Measurements from ENCODE around the gene TSPOAP1.

The TSPOAP1 gene

DNA sequence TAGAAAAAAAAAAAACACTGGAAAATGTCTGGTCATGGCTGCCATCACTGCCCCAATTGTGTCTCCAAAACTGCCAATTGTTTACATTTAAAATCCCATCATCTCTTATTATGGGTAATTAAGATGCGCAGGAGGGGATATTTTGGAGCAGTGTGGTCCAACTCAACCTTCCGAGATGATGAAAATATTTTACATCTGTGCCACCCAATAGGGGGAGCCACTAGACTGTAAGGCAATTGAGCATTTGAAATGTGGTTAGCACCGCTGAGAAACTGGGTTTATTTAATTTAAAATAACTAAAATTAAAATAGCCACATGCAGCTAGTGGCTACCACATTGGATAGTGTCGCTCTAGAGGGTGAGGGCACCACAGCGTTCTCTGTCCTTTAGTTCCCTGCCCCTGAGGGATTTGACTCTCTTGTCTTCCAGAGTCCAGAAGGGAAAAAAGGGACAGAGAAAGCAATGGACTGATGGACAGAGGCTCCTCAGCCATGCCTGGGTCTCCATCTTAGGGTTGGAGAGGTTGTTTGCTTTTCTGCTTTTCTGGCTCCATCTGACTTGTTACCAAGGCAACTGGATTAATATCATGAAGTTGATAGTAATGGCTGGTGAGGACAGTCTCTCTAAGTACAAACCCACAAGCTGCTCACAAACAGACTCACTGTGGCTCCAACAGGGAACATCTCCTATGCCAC lies 51.3 kb downstream of the TSPOAP1 start:
- no peak for DNase-seq

DNA sequence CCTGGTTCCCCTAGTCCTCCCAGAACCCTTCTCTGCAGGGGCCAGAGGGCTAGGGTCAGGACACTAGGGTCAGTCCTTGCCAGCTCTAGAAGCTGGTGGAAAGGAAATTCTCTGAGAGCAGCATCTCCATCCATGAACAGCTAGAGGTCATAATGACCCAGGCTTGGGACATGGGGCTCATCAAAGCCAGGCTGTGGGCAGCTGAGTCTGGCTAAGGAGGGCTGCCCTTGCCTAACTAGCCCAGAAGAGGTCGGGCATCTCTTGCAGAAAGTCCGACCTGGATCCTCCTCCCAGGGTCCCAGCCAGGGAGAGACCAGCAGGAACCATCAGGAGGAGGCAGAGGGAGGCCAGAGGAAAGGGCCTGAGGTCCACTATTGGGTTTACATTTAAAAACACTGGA lies 52.2 kb downstream of the TSPOAP1 start:
- no peak for DNase-seq

DNA sequence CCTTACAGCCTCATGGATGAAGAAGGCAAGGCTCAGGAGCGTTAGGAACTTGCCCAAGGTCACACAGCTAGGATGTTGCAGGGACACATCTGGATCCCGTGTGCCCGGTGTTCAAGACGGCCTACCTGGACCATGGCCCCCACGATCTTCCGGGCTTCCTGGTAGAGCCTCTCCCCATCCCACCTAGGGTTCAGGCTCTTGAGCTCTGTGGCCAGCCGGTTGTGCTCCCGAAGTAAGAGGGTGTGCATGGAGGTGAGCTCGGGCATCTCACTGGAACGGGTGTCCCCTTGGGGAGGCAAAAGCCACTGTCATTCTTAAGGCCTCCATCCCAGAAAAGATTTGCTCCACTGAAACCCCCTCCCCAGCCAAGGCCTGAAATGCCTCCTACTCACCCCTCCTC lies 53.2 kb downstream of the TSPOAP1 start:
- DNase-seq = no peak

DNA sequence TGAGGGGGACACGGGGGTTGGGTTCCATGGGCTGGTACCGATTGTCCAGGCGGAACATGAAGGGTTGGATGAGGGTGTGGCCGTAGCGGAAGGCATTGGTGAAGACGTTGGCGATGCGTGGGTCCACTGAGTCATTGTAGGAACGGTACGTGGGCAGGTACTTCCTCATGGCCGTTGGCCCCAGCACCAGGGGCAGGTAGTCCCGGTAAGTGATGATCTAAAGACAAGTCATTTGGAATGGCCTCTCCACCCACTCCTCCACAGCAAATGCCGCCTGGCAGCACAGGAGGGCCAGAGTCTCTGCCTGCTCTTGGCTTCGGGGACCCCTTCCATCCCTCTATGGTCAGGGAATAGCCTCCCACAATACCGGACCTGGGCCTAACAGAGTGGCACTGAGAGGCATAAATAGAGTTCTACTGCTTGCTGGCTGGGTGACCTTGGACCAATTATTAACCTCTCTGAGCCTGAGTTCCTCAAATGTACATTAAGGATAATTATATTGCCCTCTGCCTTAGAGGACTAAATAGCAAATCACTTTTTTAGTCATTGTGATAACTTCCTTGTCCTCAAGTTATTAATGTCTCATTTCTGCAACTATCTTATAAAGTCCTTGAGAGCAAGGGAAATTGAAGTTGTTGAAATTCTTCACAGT lies 55.0 kb downstream of the TSPOAP1 start:
- no peak for DNase-seq

DNA sequence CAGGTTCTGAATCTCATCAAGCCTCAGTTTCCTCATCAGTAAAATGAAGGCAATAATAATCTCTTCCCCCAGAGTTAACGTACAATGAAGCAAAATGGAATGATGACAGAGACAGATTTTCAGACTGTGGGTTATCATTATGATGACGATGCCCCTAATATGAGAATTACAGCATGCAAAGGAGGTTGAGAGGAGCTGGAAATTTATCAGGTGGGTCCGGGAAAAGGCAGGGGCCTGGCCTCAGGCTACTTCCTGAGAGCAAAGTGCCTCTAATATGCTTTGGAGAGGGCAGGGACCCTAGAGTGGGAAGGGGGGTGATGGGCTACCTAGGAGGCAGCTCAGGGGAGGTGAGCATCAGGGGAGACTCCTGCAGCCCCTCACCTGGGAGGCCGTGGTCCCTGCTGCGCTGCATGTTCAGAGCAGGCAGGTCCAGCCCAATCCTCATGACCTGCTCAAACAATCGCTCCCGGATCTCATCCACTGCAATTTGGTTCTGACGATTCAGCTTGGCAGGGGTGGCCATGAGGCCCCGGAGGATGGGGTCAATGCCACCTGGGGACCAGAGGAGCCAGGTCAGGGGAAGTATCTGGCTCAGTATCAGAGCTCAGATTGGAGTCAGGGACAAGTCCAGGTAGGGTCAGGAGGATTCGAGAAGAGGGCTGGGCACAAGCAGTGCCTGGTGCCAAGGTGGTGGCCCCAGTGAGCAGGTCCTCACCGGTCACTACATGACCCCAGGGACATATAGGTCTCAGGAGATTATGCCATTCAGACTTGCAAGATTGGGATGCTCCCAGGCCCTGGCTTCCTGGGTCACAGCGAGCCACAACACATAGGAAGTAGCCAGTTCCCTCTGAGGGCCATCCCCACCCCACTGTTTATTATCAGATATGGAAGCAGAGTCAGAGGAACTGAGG lies 56.0 kb downstream of the TSPOAP1 start:
- no peak for DNase-seq

DNA sequence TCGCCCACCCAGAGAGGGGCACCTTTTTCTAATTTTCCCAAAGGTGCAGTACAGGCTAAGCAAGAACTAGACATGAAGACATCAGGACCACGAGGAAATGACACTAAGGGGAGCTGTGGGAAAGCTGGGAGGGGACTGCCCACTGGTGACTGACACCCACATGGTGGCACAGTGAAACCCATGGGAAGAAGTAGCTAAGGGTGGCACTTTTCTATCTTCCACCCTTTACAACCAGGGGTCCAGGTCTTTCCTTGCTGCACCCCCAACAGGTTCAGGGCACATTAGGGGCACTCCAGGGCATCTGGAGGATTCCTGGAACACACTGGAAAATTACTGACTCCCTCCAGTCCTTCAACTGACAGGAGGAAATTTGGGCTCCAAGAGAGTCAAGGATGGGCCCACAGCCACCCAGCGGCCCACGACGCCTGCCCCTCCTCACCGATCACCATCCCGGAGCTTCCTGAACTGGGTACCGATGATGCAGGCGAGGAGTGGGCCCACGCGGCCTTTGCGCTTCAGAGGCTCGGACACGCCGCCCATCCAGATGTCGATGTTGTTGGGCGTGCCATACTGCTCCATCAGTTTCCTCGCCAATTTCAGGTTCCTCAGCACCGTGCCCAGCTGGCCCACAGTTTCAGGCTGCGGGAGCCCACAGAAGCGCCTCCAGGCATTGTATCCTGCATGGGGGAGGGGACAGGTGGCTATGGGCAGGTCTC lies 57.2 kb downstream of the TSPOAP1 start:
- DNase-seq = no peak

DNA sequence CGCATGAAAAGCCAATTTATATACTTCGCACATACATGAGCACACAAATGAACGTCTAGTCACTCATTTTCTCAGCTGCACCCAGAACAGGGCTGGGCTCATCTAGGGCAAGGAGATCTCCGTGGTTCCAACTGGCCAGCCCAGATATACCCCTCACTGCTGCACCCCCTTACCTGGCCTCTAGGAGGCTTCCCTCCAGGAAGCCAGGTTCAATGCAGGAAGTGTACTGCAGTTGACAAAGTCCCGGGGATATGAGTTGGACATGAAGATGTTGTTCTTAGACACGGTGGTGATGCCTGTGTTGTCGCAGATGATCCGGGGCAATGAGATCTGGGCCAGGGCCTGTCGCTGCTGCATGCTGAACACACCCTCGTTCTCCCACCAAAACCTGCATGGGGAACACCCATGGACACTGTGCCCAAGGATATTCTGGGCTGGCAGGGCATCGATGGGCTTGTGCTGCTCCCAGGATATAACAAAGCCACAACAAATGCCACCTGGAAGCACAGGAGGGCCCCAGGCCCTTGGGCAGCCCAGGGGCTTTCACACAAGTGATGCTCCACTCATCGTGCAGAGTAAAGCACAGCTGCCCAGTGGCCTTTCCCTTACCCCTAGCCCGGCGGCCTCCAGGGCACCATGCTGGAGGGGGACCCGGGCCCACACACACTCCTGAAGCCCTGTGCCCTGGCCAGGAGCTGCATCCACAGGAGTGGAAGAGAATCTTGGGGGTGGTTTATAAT lies 57.9 kb downstream of the TSPOAP1 start:
- DNase-seq = no peak

DNA sequence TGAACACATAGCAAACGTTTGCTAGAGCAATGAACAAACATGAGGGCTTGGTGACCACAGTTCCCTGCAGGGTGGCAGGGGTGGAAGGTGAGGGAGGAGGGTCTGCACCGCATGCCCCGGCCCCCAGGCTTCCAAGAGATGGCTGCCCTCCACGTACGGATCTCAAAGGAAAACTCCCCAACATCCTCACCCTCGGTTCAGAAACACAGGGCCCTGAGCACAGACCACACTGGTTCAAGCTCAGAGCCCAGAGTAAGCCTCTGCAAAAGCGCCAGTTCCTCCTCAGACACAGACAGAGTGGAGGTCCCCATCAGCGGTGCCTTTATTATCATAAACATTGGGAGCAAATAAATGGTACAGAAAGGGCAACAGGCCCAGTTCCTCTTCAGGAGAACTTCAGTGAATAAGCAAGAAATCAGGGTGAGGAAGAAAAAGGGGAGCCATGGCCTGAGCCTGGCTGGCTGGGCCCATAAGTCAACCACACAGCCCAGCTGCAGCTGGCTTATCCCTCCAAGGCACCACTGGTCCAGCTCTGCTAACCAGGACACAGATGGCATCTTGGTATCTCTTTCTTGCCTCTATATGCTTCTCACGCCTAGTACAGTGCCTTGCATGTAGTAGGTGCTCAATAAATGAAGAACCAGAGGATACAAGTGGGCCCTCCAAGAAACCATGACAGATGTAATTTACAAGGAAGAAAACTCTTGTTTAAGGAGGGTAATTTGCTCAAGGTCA lies 58.9 kb downstream of the TSPOAP1 start:
- no peak for DNase-seq

DNA sequence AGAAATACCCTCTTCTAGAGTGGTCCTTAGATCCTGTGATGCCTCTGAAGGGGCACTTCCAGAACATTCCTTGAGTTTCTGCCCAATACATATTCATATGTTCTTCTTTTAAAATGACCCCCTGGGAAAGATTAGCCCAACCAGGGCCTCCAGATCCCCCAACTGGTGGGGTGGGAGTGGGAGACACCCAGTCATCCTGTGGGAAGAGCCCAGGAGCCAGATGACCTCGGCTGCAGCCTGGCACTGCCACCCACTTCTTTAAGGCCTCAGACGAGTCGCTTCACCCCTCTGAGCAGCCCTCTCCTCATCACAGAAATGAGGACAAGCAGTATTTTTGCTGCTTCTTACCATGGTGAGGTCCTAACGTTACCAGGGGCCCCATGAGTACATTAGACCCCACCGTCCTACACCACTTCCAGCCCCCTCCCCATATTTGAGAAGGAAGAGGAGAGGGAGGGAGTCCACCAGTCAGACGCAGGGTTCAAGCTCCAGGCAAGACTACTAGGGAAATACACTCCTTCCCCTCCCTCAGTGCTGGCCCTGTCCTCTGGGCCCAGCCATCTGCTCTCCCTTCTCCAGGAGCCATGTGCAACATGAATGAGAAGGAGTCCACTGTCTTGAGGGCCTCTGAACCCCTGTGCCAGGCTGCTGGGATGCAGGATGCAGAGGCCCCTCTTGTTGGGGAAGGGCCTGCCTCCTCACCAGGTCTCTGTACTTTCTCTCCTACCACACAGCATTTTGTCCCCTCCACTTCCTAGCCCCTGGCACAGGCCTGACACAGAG lies 59.6 kb downstream of the TSPOAP1 start:
- DNase-seq = no peak

DNA sequence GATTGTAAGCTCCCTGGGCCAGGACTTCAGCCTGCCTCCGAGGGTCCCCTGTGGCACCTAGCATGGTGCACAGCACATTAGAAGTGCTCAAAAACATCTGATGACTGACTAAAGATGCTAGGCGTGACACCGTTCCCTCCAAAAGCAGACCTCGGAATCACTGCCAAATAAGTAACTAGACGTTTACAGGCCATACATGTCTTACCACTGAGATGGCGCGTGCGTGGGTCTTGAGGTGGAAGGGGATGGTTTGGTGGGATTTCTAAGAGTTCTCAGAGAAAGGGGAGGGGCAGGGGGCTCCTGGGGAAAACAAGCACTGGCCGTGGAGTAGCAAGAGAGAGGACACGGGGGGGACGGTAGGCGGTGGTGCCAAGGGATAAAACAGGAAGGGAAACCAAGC lies 60.3 kb downstream of the TSPOAP1 start:
- DNase-seq = no peak

DNA sequence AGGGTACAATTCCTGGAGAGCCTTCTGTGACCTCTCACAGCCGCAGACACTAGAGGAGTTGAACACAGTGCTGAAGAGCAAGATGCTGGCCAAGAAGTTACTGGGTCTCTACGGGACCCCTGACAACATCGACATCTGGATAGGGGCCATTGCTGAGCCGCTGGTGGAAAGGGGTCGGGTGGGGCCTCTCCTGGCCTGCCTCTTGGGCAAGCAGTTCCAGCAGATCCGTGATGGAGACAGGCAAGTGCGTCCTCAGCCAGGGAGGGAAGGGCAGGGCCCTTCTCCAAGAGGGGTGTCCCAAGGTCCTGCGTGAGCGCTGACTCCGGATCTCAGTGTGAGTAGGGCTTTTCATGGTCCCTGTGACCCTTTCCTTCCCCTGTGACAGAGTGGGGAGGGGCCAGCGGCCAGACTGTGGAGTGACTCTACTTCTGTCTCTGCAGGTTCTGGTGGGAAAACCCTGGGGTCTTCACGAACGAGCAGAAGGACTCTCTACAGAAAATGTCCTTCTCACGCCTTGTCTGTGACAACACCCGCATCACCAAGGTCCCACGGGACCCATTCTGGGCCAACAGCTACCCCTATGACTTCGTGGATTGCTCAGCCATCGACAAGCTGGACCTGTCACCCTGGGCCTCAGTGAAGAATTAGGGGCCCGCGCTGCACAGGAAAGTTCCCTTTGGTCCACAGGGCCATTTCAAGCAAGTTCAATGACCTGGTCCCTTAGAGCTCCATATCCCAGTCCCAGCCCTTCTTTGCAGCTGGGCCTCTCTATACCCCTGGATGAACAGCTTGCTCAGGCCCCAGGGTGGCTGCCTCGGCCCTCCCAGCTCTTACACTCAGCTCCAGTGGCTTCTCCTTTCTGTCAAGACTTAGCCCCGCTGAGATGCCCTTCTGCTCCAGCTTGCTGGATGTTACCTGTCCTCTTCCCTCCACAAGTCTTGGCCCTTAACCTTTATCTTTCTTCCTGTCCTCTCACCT lies 61.0 kb downstream of the TSPOAP1 start:
- DNase-seq = no peak

DNA sequence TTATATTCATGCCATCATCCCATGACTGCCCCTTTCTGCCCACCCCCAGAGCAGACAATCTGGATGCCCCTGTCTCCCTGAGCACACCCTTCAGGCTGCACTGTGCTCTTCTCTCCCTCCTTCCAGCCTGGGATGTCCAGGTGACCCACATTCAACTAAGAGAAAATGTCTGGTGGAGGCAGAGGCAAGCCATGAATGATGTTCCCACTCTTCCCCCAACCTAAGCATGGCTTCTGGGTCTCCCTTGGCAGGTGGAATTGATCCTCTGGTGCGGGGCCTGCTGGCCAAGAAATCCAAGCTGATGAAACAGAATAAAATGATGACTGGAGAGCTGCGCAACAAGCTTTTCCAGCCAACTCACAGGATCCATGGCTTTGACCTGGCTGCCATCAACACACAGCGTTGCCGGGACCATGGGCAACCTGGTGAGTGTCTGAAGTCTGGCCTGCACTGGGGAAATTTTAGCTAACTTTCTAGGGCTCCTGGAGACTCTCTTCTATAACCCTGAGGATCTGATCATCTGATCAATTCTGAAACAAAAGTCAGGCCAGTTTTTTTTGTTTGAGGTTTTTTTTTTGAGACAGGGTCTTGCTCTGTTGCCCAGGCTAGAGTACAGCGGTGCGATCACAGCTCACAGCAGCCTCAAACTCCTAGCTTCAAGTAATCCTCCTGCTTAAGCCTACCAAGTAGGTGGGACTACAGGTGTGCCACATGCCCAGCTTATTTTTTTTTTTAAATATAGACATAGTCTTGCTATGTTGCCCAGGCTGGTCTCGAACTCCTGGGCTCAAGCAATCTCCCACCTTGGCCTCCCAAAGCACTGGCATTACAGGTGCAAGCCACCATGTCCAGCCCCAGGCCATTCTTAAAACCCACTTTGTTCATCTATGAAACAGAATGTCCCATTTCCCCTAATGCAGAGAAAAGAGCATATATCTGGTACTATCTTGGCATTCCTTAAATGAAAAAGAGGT lies 62.4 kb downstream of the TSPOAP1 start:
- DNase-seq = no peak

DNA sequence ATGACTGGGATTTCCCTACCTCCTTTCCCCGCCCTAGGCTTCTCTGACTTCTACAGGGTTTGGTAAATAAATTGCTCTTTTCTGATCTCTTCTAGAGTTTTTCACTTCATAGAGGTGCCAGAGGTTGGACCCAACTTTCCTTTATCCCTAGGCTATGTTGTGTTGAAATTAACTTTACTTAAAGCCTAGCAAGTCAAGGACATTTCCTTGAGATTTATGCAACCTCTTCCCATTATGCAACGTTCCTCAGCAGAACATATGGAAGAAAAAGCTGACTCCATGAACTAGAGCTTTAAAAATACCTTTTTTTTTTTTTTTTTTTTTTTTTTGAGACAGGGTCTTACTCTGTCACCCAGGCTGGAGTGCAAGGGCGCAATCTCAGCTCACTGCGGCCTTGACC lies 63.3 kb downstream of the TSPOAP1 start:
- DNase-seq = no peak

DNA sequence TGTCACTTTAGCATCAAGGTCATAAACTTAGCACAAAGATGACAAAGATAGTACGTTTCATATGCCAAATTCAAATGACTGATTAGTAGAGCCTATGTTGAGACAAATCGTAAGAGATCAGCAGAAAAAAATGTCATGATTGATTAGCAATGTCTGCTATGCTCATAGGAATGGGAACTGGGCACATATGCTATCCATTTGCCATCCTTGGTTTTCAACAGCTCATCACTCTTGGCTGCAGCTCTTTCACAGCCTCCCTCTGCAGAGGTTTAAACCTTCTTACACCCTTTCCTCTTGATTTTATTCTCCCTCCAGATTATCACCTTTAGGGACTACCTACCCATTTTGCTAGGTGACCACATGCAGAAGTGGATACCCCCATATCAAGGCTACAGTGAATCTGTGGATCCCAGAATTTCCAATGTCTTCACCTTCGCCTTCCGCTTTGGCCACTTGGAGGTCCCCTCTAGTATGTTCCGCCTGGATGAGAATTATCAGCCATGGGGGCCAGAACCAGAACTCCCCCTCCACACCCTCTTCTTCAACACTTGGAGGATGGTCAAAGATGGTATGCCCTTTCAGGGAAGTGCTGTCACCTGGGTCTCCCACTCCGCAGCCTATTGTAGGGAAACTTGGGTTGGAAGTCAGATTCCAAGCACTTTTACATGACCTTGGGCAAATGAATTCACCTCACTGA lies 64.0 kb downstream of the TSPOAP1 start:
- DNase-seq = no peak

DNA sequence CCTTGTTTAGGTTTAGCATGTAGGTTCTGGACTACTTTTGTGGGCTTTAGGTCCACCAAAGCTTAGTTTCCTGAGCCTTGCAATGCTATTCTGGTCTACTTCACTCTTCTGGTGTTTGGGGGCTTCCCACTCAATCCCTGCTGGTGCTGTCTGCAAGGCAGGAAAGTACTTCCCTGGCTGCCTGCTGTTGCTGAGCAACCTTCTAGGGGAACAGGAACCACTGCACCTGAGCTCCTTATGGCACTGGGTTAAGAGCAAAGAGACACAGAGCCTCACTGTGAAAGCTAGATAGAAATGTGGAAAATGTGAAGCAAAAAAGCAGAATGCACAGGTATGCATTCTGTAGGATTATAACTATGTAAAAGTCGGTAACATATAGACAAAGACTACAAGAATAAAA lies 64.8 kb downstream of the TSPOAP1 start:
- DNase-seq = no peak

DNA sequence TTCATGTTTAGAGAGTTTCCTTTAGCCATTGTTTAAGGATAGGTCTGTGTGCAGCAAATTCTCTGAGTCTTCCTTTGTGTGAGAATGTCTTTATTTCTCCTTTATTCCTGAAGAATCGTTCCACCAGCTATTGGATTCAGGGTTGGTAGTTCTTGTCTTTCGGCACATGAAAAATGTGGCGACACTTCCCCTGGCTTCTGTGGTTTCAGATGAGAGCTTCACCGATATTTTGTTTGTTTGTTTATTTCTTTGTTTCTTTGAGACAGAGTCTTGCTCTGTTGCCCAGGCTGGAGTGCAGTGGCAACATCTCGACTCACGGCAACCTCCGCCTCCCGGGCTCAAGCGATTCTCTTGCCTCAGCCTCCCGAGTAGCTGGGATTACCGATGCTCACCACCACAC lies 66.4 kb downstream of the TSPOAP1 start:
- no peak for DNase-seq

DNA sequence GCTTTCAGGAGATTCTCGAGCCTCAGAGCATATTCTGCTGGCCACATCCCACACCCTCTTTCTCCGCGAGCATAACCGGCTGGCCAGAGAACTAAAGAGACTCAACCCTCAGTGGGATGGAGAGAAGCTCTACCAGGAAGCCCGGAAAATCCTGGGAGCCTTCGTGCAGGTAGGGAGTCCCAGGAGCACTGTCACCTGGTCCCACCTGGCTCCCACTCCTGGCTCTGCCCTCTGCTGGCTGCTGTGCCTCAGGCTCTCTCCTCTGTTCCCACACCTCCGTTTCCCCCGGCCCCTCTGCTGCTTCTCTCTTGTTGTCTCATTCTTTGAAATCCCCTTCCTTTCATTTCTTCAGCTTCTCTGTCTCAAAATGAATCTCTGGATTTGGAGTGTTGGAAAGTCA lies 73.8 kb downstream of the TSPOAP1 start:
- DNase-seq = no peak

All from right kidney (tissue), 1 donor.